ENCODE results near the gene PTBP3. TPM values are rescaled to one million over a fixed set of nuclear protein-coding genes. Genes with fewer than 3 reads are reported as not detected.

PTBP3 gene
- total and polyA plus RNA-seq, 2 of the 13 experiments (the other 11 are each of a cell fraction or from before 2014, with no cell fraction given): 52.8 to 61.1 TPM

GRCh38 chr9:112379177-112380101, 46.0 kb upstream of the PTBP3 start (continued):
- TF ChIP-seq ZFP41 (CRISPR knock-in tag; IDR thresholded peaks at IDR 0.05; ENCODE audit: borderline replicate concordance) (no peak), NKX3-1 (CRISPR knock-in tag; IDR thresholded peaks at IDR 0.05) (peak; percentile 58; the same call in 1 of the 2 replicates), ZNF572 (CRISPR knock-in tag; IDR thresholded peaks at IDR 0.05) (0 out of 2 replicates have a peak, but pooled peaks have one; percentile 71), PHF20 (CRISPR knock-in tag; IDR thresholded peaks at IDR 0.05) (no peak; the same call in 1 of the 2 replicates), HNRNPH1 (optimal IDR thresholded peaks at IDR 0.05; ENCODE audit: low read depth, low read length) (no peak), NR3C1 (CRISPR knock-in tag; IDR thresholded peaks at IDR 0.05) (no peak), FOXK2 (IDR thresholded peaks at IDR 0.05) (no peak), DNMT3B (CRISPR knock-in tag; conservative IDR thresholded peaks at IDR 0.05) (0 out of 2 replicates have a peak, but pooled peaks have one; percentile 52), ZMYM4 (CRISPR knock-in tag; IDR thresholded peaks at IDR 0.05) (no peak; the same call in 1 of the 2 replicates), DZIP1 (CRISPR knock-in tag; IDR thresholded peaks at IDR 0.05) (0 out of 2 replicates have a peak, but pooled peaks have one; percentile 23), NRL (CRISPR knock-in tag; IDR thresholded peaks at IDR 0.05; ENCODE audit: borderline replicate concordance) (0 out of 2 replicates have a peak, but pooled peaks have one; percentile 26), NR2C2 (CRISPR knock-in tag; IDR thresholded peaks at IDR 0.05; ENCODE audit: borderline replicate concordance) (no peak), RCOR2 (CRISPR knock-in tag; IDR thresholded peaks at IDR 0.05) (no peak), ZIK1 (CRISPR knock-in tag; IDR thresholded peaks at IDR 0.05; ENCODE audit: borderline replicate concordance, low read depth) (peak; percentile 61; the same call in 1 of the 2 replicates), DNMT1 (CRISPR knock-in tag; IDR thresholded peaks at IDR 0.05) (no peak), ZNF468 (CRISPR knock-in tag; IDR thresholded peaks at IDR 0.05) (no peak), ZKSCAN1 (IDR thresholded peaks at IDR 0.05; ENCODE audit: low read length) (no peak), USF2 (IDR thresholded peaks at IDR 0.05; ENCODE audit: low read depth, low read length) (no peak), USF2 (CRISPR knock-in tag; IDR thresholded peaks at IDR 0.05; ENCODE audit: borderline replicate concordance) (no peak), ZNF557 (CRISPR knock-in tag; IDR thresholded peaks at IDR 0.05) (no peak), ZNF510 (CRISPR knock-in tag; IDR thresholded peaks at IDR 0.05; ENCODE audit: low read depth) (peak; percentile 42; the same call in 1 of the 2 replicates), KLF15 (CRISPR knock-in tag; IDR thresholded peaks at IDR 0.05; ENCODE audit: borderline replicate concordance) (0 out of 2 replicates have a peak, but pooled peaks have one; percentile 63), FOXP4 (CRISPR knock-in tag; IDR thresholded peaks at IDR 0.05) (no peak; the same call in 1 of the 2 replicates)
